ENCODE results near the gene AKR1C8.

- TF ChIP-seq CTCF (conservative IDR thresholded peaks at IDR 0.05) (no peak), ZFX (IDR thresholded peaks at IDR 0.05) (no peak)
These were observed 2.9 kb upstream of the AKR1C8 start for GRCh38 chr10:5187867-5188266.

All from C4-2B (cell line).